Upper lobe of left lung (tissue), 6 donors: ENCODE data around the gene HTR3A. TPM values are rescaled to one million over a fixed set of nuclear protein-coding genes. Genes with fewer than 3 reads are reported as not detected.

Source experiments
- ATAC-seq, 2 donors: fragments of 200-7000 bp; cut with Tn5 transposase; one replicate each; pipeline ENCODE4 v1.9.1; 2022; ENCODE audit warnings: mild to moderate bottlenecking in 2 of 2, moderate library complexity in 2 of 2; ENCODE audit not compliant: low FRiP score in 2 of 2
- DNase-seq, 2 donors: peaks; one replicate each; pipeline ENCODE4 v3.0.0-alpha.2; 2019 to 2020
- H3K27ac ChIP-seq, 4 donors: fragments of 200-600 bp; sonication (generic); one replicate each; pipeline ENCODE4 v1.5.1; 2016 to 2019
- H3K27me3 ChIP-seq, 4 donors: fragments of 200-600 bp; sonication (generic); one replicate each; pipeline ENCODE4 v1.5.1; 2017 to 2019
- H3K36me3 ChIP-seq, 4 donors: fragments of 200-600 bp; sonication (generic); one replicate each; pipeline ENCODE4 v1.5.1; 2016 to 2019
- H3K4me1 ChIP-seq, 4 donors: fragments of 200-600 bp; sonication (generic); one replicate each; pipeline ENCODE4 v1.5.1; 2018 to 2019
- H3K4me3 ChIP-seq, 4 donors: fragments of 200-600 bp; sonication (generic); one replicate each; pipeline ENCODE4 v1.5.1; 2017 to 2019; ENCODE audit warnings: mild to moderate bottlenecking in 2 of 4, moderate library complexity in 1 of 4
- H3K9me3 ChIP-seq, 4 donors: fragments of 200-600 bp; sonication (generic); one replicate each; pipeline ENCODE4 v1.5.1; 2018 to 2019
- EP300 ChIP-seq, 4 donors: sonication (generic); formaldehyde crosslinking; IDR thresholded peaks; one replicate each; pipeline ENCODE4 v1.5.1; 2017; ENCODE audit warnings: antibody characterized with exemption in 4 of 4, control low read depth in 2 of 4
- POLR2A ChIP-seq, 4 donors: fragments of 450-650 bp; IDR thresholded peaks; one replicate each; pipeline ENCODE4 v1.5.1; 2016 to 2017; ENCODE audit warnings: antibody characterized with exemption in 4 of 4, mild to moderate bottlenecking in 2 of 4
- POLR2AphosphoS5 ChIP-seq, 2 donors: sonication (generic); formaldehyde crosslinking; IDR thresholded peaks; one replicate each; pipeline ENCODE4 v1.5.1; 2017; ENCODE audit warnings: antibody characterized with exemption in 2 of 2
- WGBS, 2 donors: methylation state at CpG; one replicate each; pipeline ENCODE4 v1.1.5; 2017 to 2018; 5-methylcytosine and 5-hydroxymethylcytosine counted together
- total RNA-seq, 6 donors: library from RNA; depleted of rRNA in 4 of 6; stranded (reverse); fragments of >200 nt in 4 of 6; gene quantifications; one replicate each; pipeline versions ENCODE4 v1.1.0 to v1.2.1, GENCODE V29; 2016 to 2021
- TF ChIP-seq, protein P1 (sequence below), 6 experiments: fragments of 450-650 bp in 4 of 6; fragments of 200-600 bp in 2 of 6; sonication (generic) in 2 of 6; IDR thresholded peaks; one replicate each; pipeline ENCODE4 v1.5.1; 2016 to 2019; ENCODE audit warnings: antibody characterized with exemption in 6 of 6
- donor health status: DM: no; HTN: no; CAD: no; lungs with moderate emphysema.
- donor health status: DM: no; HTN: yes; CAD: no; lungs with severe emphysema.

Gene HTR3A
- total RNA-seq, 6 donors from 2014 or later = not detected

DNA sequence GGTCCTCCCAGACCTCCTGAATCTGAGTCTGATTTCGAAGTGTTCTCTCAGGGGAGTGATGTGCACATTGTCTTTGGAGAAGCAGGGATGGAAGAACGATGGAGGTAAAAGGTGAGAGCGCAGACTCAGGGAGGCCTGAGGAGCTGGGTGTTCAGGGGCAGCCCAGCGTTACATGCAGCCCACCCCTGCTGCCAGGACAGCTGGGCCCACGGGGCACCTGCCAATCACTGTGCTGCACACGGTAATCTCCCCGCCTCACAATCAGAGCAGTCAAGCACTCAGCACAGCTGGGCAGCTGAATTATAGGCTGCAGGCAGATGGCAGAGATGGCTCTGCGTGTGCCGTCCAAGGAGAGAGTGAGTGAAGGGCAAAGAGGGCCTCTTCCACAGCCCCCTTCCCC is 17.9 kb upstream of the HTR3A start:
- WGBS, 2 donors = 64 to 71% methylated on average over 9 of the region's 9 CpGs
- Histone ChIP-seq H3K4me3 (no peak overlapping the region), H3K27ac (no peak overlapping the region), H3K4me1 (no peaks in the 10 kb centered on the region), H3K9me3 (no peaks in the 10 kb centered on the region), H3K36me3 (no peaks in the 10 kb centered on the region), H3K27me3 (no peaks in the 10 kb centered on the region)
- TF ChIP-seq, protein P1, sequence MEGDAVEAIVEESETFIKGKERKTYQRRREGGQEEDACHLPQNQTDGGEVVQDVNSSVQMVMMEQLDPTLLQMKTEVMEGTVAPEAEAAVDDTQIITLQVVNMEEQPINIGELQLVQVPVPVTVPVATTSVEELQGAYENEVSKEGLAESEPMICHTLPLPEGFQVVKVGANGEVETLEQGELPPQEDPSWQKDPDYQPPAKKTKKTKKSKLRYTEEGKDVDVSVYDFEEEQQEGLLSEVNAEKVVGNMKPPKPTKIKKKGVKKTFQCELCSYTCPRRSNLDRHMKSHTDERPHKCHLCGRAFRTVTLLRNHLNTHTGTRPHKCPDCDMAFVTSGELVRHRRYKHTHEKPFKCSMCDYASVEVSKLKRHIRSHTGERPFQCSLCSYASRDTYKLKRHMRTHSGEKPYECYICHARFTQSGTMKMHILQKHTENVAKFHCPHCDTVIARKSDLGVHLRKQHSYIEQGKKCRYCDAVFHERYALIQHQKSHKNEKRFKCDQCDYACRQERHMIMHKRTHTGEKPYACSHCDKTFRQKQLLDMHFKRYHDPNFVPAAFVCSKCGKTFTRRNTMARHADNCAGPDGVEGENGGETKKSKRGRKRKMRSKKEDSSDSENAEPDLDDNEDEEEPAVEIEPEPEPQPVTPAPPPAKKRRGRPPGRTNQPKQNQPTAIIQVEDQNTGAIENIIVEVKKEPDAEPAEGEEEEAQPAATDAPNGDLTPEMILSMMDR (IDR thresholded peaks at IDR 0.05) = no peak
- TF ChIP-seq POLR2A (IDR thresholded peaks at IDR 0.05) = no peak
- TF ChIP-seq POLR2AphosphoS5 (IDR thresholded peaks at IDR 0.05) = no peak
- TF ChIP-seq EP300 (IDR thresholded peaks at IDR 0.05) = no peak
- no peak for ATAC-seq
- DNase-seq = peak in 1 of 2 donors; percentile 46

DNA sequence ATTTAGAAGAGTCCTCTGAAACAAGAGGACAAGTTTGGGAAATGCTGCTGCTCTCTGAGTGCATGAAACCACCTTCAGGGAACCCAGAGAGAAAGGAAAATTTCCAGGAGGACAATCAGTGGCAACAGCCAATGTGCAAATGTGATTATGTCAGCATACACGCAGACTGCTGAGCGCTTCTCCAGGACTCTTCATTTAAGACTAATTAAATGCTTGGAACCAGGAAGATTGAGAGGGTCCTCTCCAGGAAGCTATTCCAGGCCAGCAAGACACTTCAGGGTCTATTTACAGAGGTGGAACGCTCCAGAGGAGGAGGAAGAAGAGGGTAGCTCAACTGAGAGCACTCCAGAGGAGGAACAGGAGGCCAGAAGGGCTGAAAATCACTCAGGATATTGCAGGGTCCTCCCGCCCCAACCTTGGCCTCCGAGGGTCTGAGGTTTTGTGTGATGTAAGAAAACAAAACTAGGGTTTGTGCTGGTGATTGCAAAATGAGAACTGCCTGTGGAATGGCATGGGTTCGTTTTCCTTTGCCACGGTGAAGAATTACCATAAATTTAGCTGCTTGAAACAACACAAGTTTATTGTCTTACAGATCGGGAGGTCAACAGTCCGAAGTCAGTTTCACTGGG is 14.1 kb upstream of the HTR3A start:
- no peaks in the 10 kb centered on the region for H3K9me3 ChIP-seq
- ATAC-seq (no peak), DNase-seq (no peak)
- no peak for TF ChIP-seq POLR2A (IDR thresholded peaks at IDR 0.05)
- no peak for TF ChIP-seq EP300 (IDR thresholded peaks at IDR 0.05)
- no peak for TF ChIP-seq POLR2AphosphoS5 (IDR thresholded peaks at IDR 0.05)
- TF ChIP-seq, protein P1 (IDR thresholded peaks at IDR 0.05) = no peak
- H3K4me3 ChIP-seq = no peak overlapping the region
- no peaks in the 10 kb centered on the region for H3K4me1 ChIP-seq
- 51 to 52% methylated on average over 9 of the region's 9 CpGs for WGBS, 2 donors
- no peak overlapping the region for H3K27ac ChIP-seq
- H3K36me3 ChIP-seq = no peaks in the 10 kb centered on the region
- H3K27me3 ChIP-seq = no peaks in the 10 kb centered on the region

DNA sequence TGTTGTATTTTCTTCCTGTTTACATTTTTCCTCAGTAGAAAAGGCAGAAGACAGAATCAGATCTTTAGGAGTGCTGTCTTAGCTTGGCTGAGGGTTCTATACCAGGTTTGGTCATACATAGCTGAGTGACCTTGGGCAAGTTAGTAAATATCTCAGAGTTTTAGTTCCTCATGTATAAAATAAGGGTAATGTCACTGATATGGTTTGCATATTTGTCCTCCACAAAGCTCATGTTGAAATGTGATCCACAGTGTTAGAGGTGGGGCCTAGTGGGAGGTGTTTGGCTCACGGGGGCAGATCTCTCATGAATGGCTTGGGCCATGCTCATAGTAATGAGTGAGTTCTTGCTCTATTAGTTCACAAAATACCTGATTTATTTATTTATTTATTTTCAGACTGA is 7.5 kb upstream of the HTR3A start:
- Histone ChIP-seq H3K36me3 (no peaks in the 10 kb centered on the region), H3K9me3 (no peaks in the 10 kb centered on the region), H3K4me3 (no peak overlapping the region), H3K4me1 (no peaks in the 10 kb centered on the region), H3K27me3 (no peaks in the 10 kb centered on the region), H3K27ac (no peak overlapping the region)
- 52 to 64% methylated on average over 1 of the region's 1 CpG for WGBS, 2 donors
- TF ChIP-seq POLR2AphosphoS5 (IDR thresholded peaks at IDR 0.05) = no peak
- TF ChIP-seq POLR2A (IDR thresholded peaks at IDR 0.05) = no peak
- TF ChIP-seq, protein P1 (IDR thresholded peaks at IDR 0.05) = no peak
- ATAC-seq (no peak), DNase-seq (no peak)

DNA sequence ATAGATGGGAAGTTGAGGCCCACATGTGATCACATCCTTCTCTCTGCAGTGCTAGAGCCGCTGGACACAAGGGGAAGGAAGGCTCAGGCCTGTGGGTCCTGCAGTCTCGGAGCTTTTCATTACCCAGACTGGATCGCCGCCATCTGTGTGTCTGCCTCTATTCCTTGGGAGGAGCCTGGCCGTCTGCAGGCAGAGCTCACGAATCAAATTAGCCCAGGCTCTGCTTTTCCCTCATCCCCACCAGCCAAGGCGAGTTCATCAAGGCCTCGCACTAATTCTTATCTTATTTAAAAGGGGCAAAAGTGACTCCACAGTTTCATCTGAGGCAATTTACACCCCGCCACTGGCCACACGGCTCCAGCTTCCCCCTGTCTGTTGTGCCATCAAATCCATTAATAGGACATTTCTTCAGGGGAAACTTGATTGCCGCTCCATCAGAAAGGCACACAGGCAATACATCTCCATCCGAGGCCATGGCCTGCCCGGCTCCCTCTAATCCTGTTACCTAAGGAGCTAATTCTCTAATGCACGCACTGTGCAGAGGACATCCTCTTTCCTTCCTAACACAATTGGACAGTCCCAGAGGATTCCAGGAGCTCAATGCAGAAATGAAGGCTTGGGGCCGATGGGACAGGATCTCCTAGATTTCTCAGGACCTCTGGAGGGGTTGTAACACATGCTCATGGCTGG is 3.3 kb upstream of the HTR3A start:
- ATAC-seq = no peak
- Histone ChIP-seq H3K9me3 (no peaks in the 10 kb centered on the region), H3K4me3 (no peak overlapping the region), H3K27ac (no peak overlapping the region), H3K27me3 (no peaks in the 10 kb centered on the region), H3K4me1 (peaks cover 0 to 9% (median 5%) of the 10 kb centered on the region in 4 donors), H3K36me3 (no peaks in the 10 kb centered on the region)
- DNase-seq = no peak
- 80 to 84% methylated on average over 15 of the region's 15 CpGs for WGBS, 2 donors
- no peak for TF ChIP-seq EP300 (IDR thresholded peaks at IDR 0.05)
- TF ChIP-seq, protein P1 (IDR thresholded peaks at IDR 0.05) = no peak
- TF ChIP-seq POLR2AphosphoS5 (IDR thresholded peaks at IDR 0.05) = no peak
- TF ChIP-seq POLR2A (IDR thresholded peaks at IDR 0.05) = no peak
